Cardiac muscle cell (in vitro differentiated cells and primary cell): ENCODE measurements around the gene MOSMO. TPM values are rescaled to one million over a fixed set of nuclear protein-coding genes. Genes with fewer than 3 reads are reported as not detected.

ENCODE experiments used
- DNase-seq, 2 donors: peaks; one replicate each; pipeline versions ENCODE4 v3.0.0 to v3.0.0-alpha.2; 2010 to 2017; ENCODE audit warnings: low read depth in 1 of 2, low spot score in 1 of 2
- H3K27ac ChIP-seq: fragments of 200-600 bp; sonication (generic); 2 replicates; pipeline ENCODE4 v1.5.1; 2016
- H3K27me3 ChIP-seq: fragments of 200-600 bp; sonication (generic); 2 replicates; pipeline ENCODE4 v1.6.0; 2016; ENCODE audit warnings: control low read depth
- H3K36me3 ChIP-seq: fragments of 200-600 bp; sonication (generic); 2 replicates; pipeline ENCODE4 v1.5.1; 2016; ENCODE audit warnings: control low read depth
- H3K4me1 ChIP-seq: fragments of 200-600 bp; sonication (generic); 2 replicates; pipeline ENCODE4 v1.8.1; 2017; ENCODE audit warnings: low read depth, mild to moderate bottlenecking, mixed run types
- H3K4me3 ChIP-seq: fragments of 200-600 bp; sonication (generic); 2 replicates; pipeline ENCODE4 v1.5.1; 2016; ENCODE audit warnings: mild to moderate bottlenecking
- H3K9me3 ChIP-seq: fragments of 200-600 bp; sonication (generic); 2 replicates; pipeline ENCODE4 v1.5.1; 2017; ENCODE audit warnings: low read depth, mild to moderate bottlenecking, control low read depth
- CTCF ChIP-seq: IDR thresholded peaks from 2 replicates; pipeline ENCODE4 v1.5.1; 2012; ENCODE audit warnings: low read depth, mild to moderate bottlenecking, low read length
- polyA plus RNA-seq: library from polyadenylated mRNA; unstranded; fragments of >200 nt; fragmentation: Nextera tagmentation; extraction: Ambion mirVana; gene quantifications from 2 replicates; pipeline ENCODE4 v1.2.1, GENCODE V29; 2016
- total RNA-seq: library from RNA; depleted of rRNA; stranded (reverse); fragments of >200 nt; gene quantifications from 2 replicates; pipeline ENCODE4 v1.2.3, GENCODE V29; 2016

The MOSMO gene
- total and polyA plus RNA-seq, 2 experiments from 2014 or later, result 7.0 to 14.7 TPM

GRCh38 chr16:22132801-22133200 is 124.9 kb downstream of the MOSMO start:
- H3K4me1 ChIP-seq, result no peaks in the 10 kb centered on the region
- no peak for DNase-seq
- H3K4me3 ChIP-seq, result no peak overlapping the region
- no peaks in the 10 kb centered on the region for H3K36me3 ChIP-seq
- TF ChIP-seq CTCF, result no peak
- H3K9me3 ChIP-seq, result no peaks in the 10 kb centered on the region
- no peaks in the 10 kb centered on the region for H3K27me3 ChIP-seq
- H3K27ac ChIP-seq, result no peak overlapping the region

Other genes with a start within 250 kb of the MOSMO start
- gene NPIPB4, start 150.4 kb upstream of the MOSMO start, total RNA-seq, result 5.2 and 6.5 TPM in 2 replicates
- gene NPIPB4, start 150.4 kb upstream of the MOSMO start, polyA plus RNA-seq, result 21.0 and 31.1 TPM in 2 replicates
- gene UQCRC2, start 54.8 kb upstream of the MOSMO start, total RNA-seq, result 248 and 286 TPM in 2 replicates
- 338 and 400 TPM in 2 replicates for gene UQCRC2, start 54.8 kb upstream of the MOSMO start, polyA plus RNA-seq
- not detected in 2 replicates for gene PDZD9, start 7.0 kb upstream of the MOSMO start, total RNA-seq
- gene PDZD9, start 7.0 kb upstream of the MOSMO start, polyA plus RNA-seq, result 0.26 TPM in 1 of 2 replicates, not detected in the other
- gene VWA3A, start 84.4 kb downstream of the MOSMO start, total RNA-seq, result 0.24 TPM in 1 of 2 replicates, not detected in the other
- 0.10 and 0.16 TPM in 2 replicates for gene VWA3A, start 84.4 kb downstream of the MOSMO start, polyA plus RNA-seq
- gene SDR42E2, start 154.4 kb downstream of the MOSMO start, total RNA-seq, result 0.06 TPM in 1 of 2 replicates, not detected in the other
- not detected in 2 replicates for gene SDR42E2, start 154.4 kb downstream of the MOSMO start, polyA plus RNA-seq
- 25.9 and 26.1 TPM in 2 replicates for gene EEF2K, start 198.2 kb downstream of the MOSMO start, total RNA-seq
- gene EEF2K, start 198.2 kb downstream of the MOSMO start, polyA plus RNA-seq, result 16.1 and 18.6 TPM in 2 replicates